Esophagus muscularis mucosa (tissue), 4 donors: ENCODE measurements around the gene CHST7. TPM values are rescaled to one million over a fixed set of nuclear protein-coding genes. Genes with fewer than 3 reads are reported as not detected.

Experiments
- small RNA-seq, 3 donors: library from RNA; depleted of rRNA; stranded (forward); fragments of <200 nt; gene quantifications; one replicate each; pipeline ENCODE3, GENCODE V24; 2016
- total RNA-seq, 4 donors: library from RNA; depleted of rRNA; stranded (reverse); fragments of >200 nt; gene quantifications; one replicate each; pipeline versions ENCODE4 v1.1.0 to v1.2.1, GENCODE V29; 2016

CHST7 gene
- total RNA-seq, 4 donors from 2014 or later = 12.5 to 20.6 (median 17.2) TPM

Small RNA genes within 50 kb of the gene (small RNA-seq; reads per million reads assigned to genes)
- gene RF00017 = 0 reads per million in 3 donors

Other genes with a start within 250 kb of the CHST7 start
- 1 to 10 TPM; 2.0 to 5.0 (median 2.8) TPM for gene ZNF674, start 28.3 kb upstream of the CHST7 start, total RNA-seq
- 10 to 100 TPM in 1 of 4 donors, 1 to 10 TPM in 3; 2.8 to 10.7 (median 3.3) TPM for gene SLC9A7, start 185.4 kb downstream of the CHST7 start, total RNA-seq